HEK293 (cell line): ENCODE measurements around the gene THY1.
A peak's percentile ranks its signal among the peaks of the same experiment; 100 is the strongest.

Experiments
- CTCF ChIA-PET: fragments of 350-600 bp; formaldehyde crosslinking; extraction: SDS; loops from one replicate; lab custom pipeline; 2021; ENCODE audit warnings: antibody characterized with exemption; lab: Yijun Ruan, JAX
- POLR2A ChIA-PET: fragments of 300-600 bp; formaldehyde crosslinking; extraction: SDS; loops from one replicate; lab custom pipeline; 2020; ENCODE audit warnings: antibody characterized with exemption, inconsistent platforms; lab: Yijun Ruan, JAX
- H3K27ac ChIP-seq: fragments of 200-500 bp; sonication (Bioruptor generic); 2 replicates; pipeline ENCODE4 v1.5.1; 2014; ENCODE audit warnings: low read depth, low read length, control low read depth, inconsistent platforms; ENCODE audit errors: extremely low read depth
- H3K36me3 ChIP-seq, 2 experiments: fragments of 200-500 bp in 1 of 2; sonication (Bioruptor generic) in 1 of 2; 1 replicate in 1 of 2; 2 replicates in 1 of 2; pipeline ENCODE4 v1.5.1; 2014 to 2017; ENCODE audit warnings: inconsistent platforms in 2 of 2, low read length in 2 of 2; ENCODE audit not compliant: control insufficient read depth in 2 of 2, insufficient read depth in 1 of 2
- H3K4me1 ChIP-seq: fragments of 200-500 bp; sonication (Bioruptor generic); 2 replicates; pipeline ENCODE4 v1.5.1; 2014; ENCODE audit warnings: mild to moderate bottlenecking, low read length, inconsistent platforms; ENCODE audit not compliant: control insufficient read depth, insufficient read depth
- H3K4me3 ChIP-seq: 2 replicates; pipeline ENCODE4 v1.5.1; 2011; ENCODE audit warnings: low read depth, mild to moderate bottlenecking, control low read depth, low read length, moderate library complexity
- H3K9me3 ChIP-seq: fragments of 200-500 bp; sonication (Bioruptor generic); 2 replicates; pipeline ENCODE4 v1.5.1; 2014; ENCODE audit warnings: low read depth, low read length, inconsistent platforms; ENCODE audit not compliant: control insufficient read depth, insufficient read depth
- EGR2 ChIP-seq: fragments of 450-650 bp; formaldehyde crosslinking; IDR thresholded peaks from 2 replicates; pipeline ENCODE4 v1.5.1; 2016; ENCODE audit warnings: low read depth, missing biosample characterization, missing genetic modification characterization
- ZFHX2 ChIP-seq: fragments of 450-650 bp; formaldehyde crosslinking; conservative IDR thresholded peaks from 2 replicates; pipeline ENCODE4 v1.5.1; 2016; ENCODE audit warnings: missing biosample characterization, missing genetic modification characterization
- ZNF335 ChIP-seq: fragments of 450-650 bp; formaldehyde crosslinking; conservative IDR thresholded peaks from 2 replicates; pipeline ENCODE4 v1.5.1; 2016; ENCODE audit warnings: missing biosample characterization, missing genetic modification characterization
- ZNF37A ChIP-seq: fragments of 450-650 bp; IDR thresholded peaks from 2 replicates; pipeline ENCODE4 v1.5.1; 2018; ENCODE audit warnings: missing biosample characterization, missing genetic modification characterization

Gene THY1

GRCh38 chr11:119367661-119368120 is 55.3 kb downstream of the THY1 start:
- TF ChIP-seq EGR2: peak; percentile 28; the same call in 1 of the 2 replicates
- no peak for TF ChIP-seq ZNF335
- peak; percentile 52 for TF ChIP-seq ZFHX2
- no peak for TF ChIP-seq ZNF37A
- ChIA-PET CTCF (interaction anchor here (0.5 to 5.4 kb wide), 12 partner anchors 9 to 438 kb away, joined by 3 to 59 read pairs (median 4); partner anchors contain the start of genes C1QTNF5 and USP2), POLR2A (interaction anchor here (0.7 to 1.8 kb wide), 2 partner anchors 29 to 282 kb away, joined by 3 to 20 read pairs; no protein-coding TSS in a partner anchor)
- Histone ChIP-seq H3K4me1 (peaks cover 2% of the 10 kb centered on the region; the same call in 1 of the 2 replicates), H3K9me3 (no peaks in the 10 kb centered on the region), H3K27ac (no peak overlapping the region), H3K4me3 (no peak overlapping the region), H3K36me3 (no peaks in the 10 kb centered on the region)
